Measurements from ENCODE around the gene FLYWCH2. TPM values are rescaled to one million over a fixed set of nuclear protein-coding genes. Genes with fewer than 3 reads are reported as not detected.

Gene FLYWCH2
- total and polyA plus RNA-seq, 2 of the 13 experiments (the other 11 are each of a cell fraction or from before 2014, with no cell fraction given), result 16.9 to 19.8 TPM

- peak; percentile 65 for TF ChIP-seq ARID3A (IDR thresholded peaks at IDR 0.05; ENCODE audit: low read depth, low read length)
- TF ChIP-seq NFATC3 (CRISPR knock-in tag; IDR thresholded peaks at IDR 0.05), result 0 out of 2 replicates have a peak, but pooled peaks have one; percentile 35
- TF ChIP-seq CERS6 (CRISPR knock-in tag; IDR thresholded peaks at IDR 0.05), result no peak
- no peak for TF ChIP-seq POLR2AphosphoS5 (IDR thresholded peaks at IDR 0.05; ENCODE audit: low read depth, low read length)
- TF ChIP-seq MAFK (conservative IDR thresholded peaks at IDR 0.05 in 1 of 2, IDR thresholded peaks at IDR 0.05 in 1 of 2; ENCODE audit: low read length in 2 of 2), result no peak
- peak; percentile 42 for TF ChIP-seq YY1 (IDR thresholded peaks at IDR 0.05; ENCODE audit: insufficient read depth, insufficient replicate concordance, low read depth, low read length)
- no peak for TF ChIP-seq CBX1 (IDR thresholded peaks at IDR 0.05; ENCODE audit: low read depth)
- no peak for TF ChIP-seq ZNF777 (CRISPR knock-in tag; IDR thresholded peaks at IDR 0.05)
- no peak for TF ChIP-seq ZKSCAN5 (CRISPR knock-in tag; IDR thresholded peaks at IDR 0.05)
- no peak for TF ChIP-seq RBFOX2 (IDR thresholded peaks at IDR 0.05; ENCODE audit: low read depth, low read length)
- TF ChIP-seq ZNF367 (CRISPR knock-in tag; IDR thresholded peaks at IDR 0.05; ENCODE audit: borderline replicate concordance), result no peak
- TF ChIP-seq ZNF496 (CRISPR knock-in tag; IDR thresholded peaks at IDR 0.05; ENCODE audit: insufficient replicate concordance), result no peak
- no peak for TF ChIP-seq ZNF747 (CRISPR knock-in tag; IDR thresholded peaks at IDR 0.05; ENCODE audit: borderline replicate concordance)
- TF ChIP-seq IRF2 (CRISPR knock-in tag; IDR thresholded peaks at IDR 0.05), result 0 out of 2 replicates have a peak, but pooled peaks have one; percentile 29
- no peak for TF ChIP-seq SRSF9 (IDR thresholded peaks at IDR 0.05; ENCODE audit: borderline replicate concordance, insufficient read depth, low read depth, low read length, poor library complexity, severe bottlenecking)
- no peak for TF ChIP-seq ZNF572 (CRISPR knock-in tag; IDR thresholded peaks at IDR 0.05)
- no peak for TF ChIP-seq ZNF619 (CRISPR knock-in tag; IDR thresholded peaks at IDR 0.05)
- TF ChIP-seq ARHGAP35 (CRISPR knock-in tag; IDR thresholded peaks at IDR 0.05; ENCODE audit: borderline replicate concordance), result no peak
- TF ChIP-seq ISL2 (CRISPR knock-in tag; IDR thresholded peaks at IDR 0.05), result peak; percentile 19; the same call in 1 of the 2 replicates
- 0 out of 2 replicates have a peak, but pooled peaks have one; percentile 40 for TF ChIP-seq MIXL1 (CRISPR knock-in tag; IDR thresholded peaks at IDR 0.05)
- peak; percentile 46 for TF ChIP-seq RXRA (CRISPR knock-in tag; IDR thresholded peaks at IDR 0.05)
- TF ChIP-seq ZMYM3 (CRISPR knock-in tag; IDR thresholded peaks at IDR 0.05), result no peak
- TF ChIP-seq CTCF (CRISPR knock-in tag; IDR thresholded peaks at IDR 0.05), result peak; percentile 95
- no peak for TF ChIP-seq ELF4 (CRISPR knock-in tag; IDR thresholded peaks at IDR 0.05; ENCODE audit: borderline replicate concordance)
- no peak for TF ChIP-seq RCOR2 (CRISPR knock-in tag; IDR thresholded peaks at IDR 0.05)
These were observed 44.1 kb downstream of the FLYWCH2 start (continued) for GRCh38 chr16:2927010-2927646.

Data from HepG2 (cell line).